IPS-NIHi11 (cell line): Measurements from ENCODE around the gene SUPT6H.
"Not testable (repeated sequence)": the region's sequence is repeated elsewhere in the genome, so short reads cannot be mapped to it uniquely, and the experiment has no call there.

Experiments
- DNase-seq: peaks from one replicate; pipeline ENCODE4 v3.0.0; 2012; ENCODE audit warnings: mixed read lengths, low spot score

The SUPT6H gene

GRCh38 chr17:28648698-28649097 lies 13.3 kb upstream of the SUPT6H start:
- no peak for DNase-seq

GRCh38 chr17:28655160-28655559 lies 6.8 kb upstream of the SUPT6H start:
- DNase-seq, result no peak

GRCh38 chr17:28657756-28658155 lies 4.2 kb upstream of the SUPT6H start:
- no peak for DNase-seq

GRCh38 chr17:28658342-28658741 lies 3.7 kb upstream of the SUPT6H start:
- not testable (repeated sequence) for DNase-seq

- DNase-seq, result not testable (repeated sequence)
Observed at GRCh38 chr17:28658766-28659496, 3.1 kb upstream of the SUPT6H start.

GRCh38 chr17:28659497-28659881 lies 2.5 kb upstream of the SUPT6H start:
- not testable (repeated sequence) for DNase-seq

GRCh38 chr17:28662527-28662829 lies 473 bp downstream of the SUPT6H start:
- DNase-seq, result no peak

- no peak for DNase-seq
Observed at GRCh38 chr17:28663723-28664122, 1.7 kb downstream of the SUPT6H start.

- no peak for DNase-seq
Observed at GRCh38 chr17:28665994-28666393, 4.0 kb downstream of the SUPT6H start.

- DNase-seq, result no peak
Observed at GRCh38 chr17:28667870-28668269, 5.9 kb downstream of the SUPT6H start.

GRCh38 chr17:28669918-28670317 lies 7.9 kb downstream of the SUPT6H start:
- DNase-seq, result no peak

- no peak for DNase-seq
Observed at GRCh38 chr17:28675490-28675889, 13.5 kb downstream of the SUPT6H start.

GRCh38 chr17:28675980-28676379 lies 14.0 kb downstream of the SUPT6H start:
- no peak for DNase-seq

GRCh38 chr17:28682655-28683054 lies 20.6 kb downstream of the SUPT6H start:
- no peak for DNase-seq

- DNase-seq, result no peak
Observed at GRCh38 chr17:28684963-28685362, 23.0 kb downstream of the SUPT6H start.

- DNase-seq, result no peak
Observed at GRCh38 chr17:28685366-28685765, 23.4 kb downstream of the SUPT6H start.

- no peak for DNase-seq
Observed at GRCh38 chr17:28686296-28686695, 24.3 kb downstream of the SUPT6H start.

GRCh38 chr17:28688481-28688880 lies 26.5 kb downstream of the SUPT6H start:
- no peak for DNase-seq

- DNase-seq, result no peak
Observed at GRCh38 chr17:28689011-28689410, 27.0 kb downstream of the SUPT6H start.

- no peak for DNase-seq
Observed at GRCh38 chr17:28693869-28694268, 31.9 kb downstream of the SUPT6H start.

- no peak for DNase-seq
Observed at GRCh38 chr17:28698253-28698941, 36.4 kb downstream of the SUPT6H start.

- no peak for DNase-seq
Observed at GRCh38 chr17:28700278-28700677, 38.3 kb downstream of the SUPT6H start.

- no peak for DNase-seq
Observed at GRCh38 chr17:28700830-28701492, 39.0 kb downstream of the SUPT6H start.
